Pancreas (tissue), 10 donors: ENCODE results near the gene TSPAN13. TPM values are rescaled to one million over a fixed set of nuclear protein-coding genes. Genes with fewer than 3 reads are reported as not detected.

Experiments used
- ATAC-seq, 4 donors: fragments of 200-7000 bp; cut with Tn5 transposase; one replicate each; pipeline versions ENCODE4 v1.8.0 to v1.9.1; 2020; ENCODE audit warnings: mild to moderate bottlenecking in 4 of 4, moderate library complexity in 4 of 4
- DNase-seq, 6 donors: peaks; one replicate each; pipeline ENCODE4 v3.0.0-alpha.2; 2020
- FAIRE-seq: peaks from 2 replicates; lab custom pipeline; 2012; peaks lifted over from hg19 to GRCh38; lab: Jason Lieb, UNC
- H3K27ac ChIP-seq, 4 donors: fragments of 200-600 bp; sonication (generic); 1 replicate in 3 of 4; 2 replicates in 1 of 4; pipeline versions ENCODE4 v1.5.0 to v1.8.0; 2020
- H3K27me3 ChIP-seq, 4 donors: fragments of 200-600 bp; one replicate each; pipeline ENCODE4 v1.8.0; 2021
- H3K36me3 ChIP-seq, 3 donors: fragments of 200-600 bp; sonication (generic) in 1 of 3; one replicate each; pipeline versions ENCODE4 v1.5.0 to v1.8.0; 2020 to 2021
- H3K4me1 ChIP-seq, 3 donors: fragments of 200-600 bp; one replicate each; pipeline ENCODE4 v1.8.0; 2021
- H3K4me3 ChIP-seq, 4 donors: fragments of 200-600 bp; sonication (generic) in 2 of 4; one replicate each; pipeline versions ENCODE4 v1.5.0 to v1.8.0; 2020 to 2021
- H3K9me3 ChIP-seq, 4 donors: fragments of 200-600 bp; one replicate each; pipeline ENCODE4 v1.8.0; 2021
- CTCF ChIP-seq, 4 donors: fragments of 200-600 bp; sonication (generic) in 3 of 4; IDR thresholded peaks; one replicate each; pipeline versions ENCODE4 v1.5.0 to v1.8.0; 2021; ENCODE audit warnings: antibody characterized with exemption in 4 of 4
- WGBS, 2 donors: extraction: QIAGEN DNeasy Blood & Tissue Kit; methylation state at CpG; one replicate each; pipeline ENCODE4 v1.1.7; 2013; 5-methylcytosine and 5-hydroxymethylcytosine counted together
- intact Hi-C, 3 donors: fragments of 100-400 bp; cut with DNase I; formaldehyde crosslinking; loops; one replicate each; pipeline versions ENCODE4 v1.11.1 to v1.14.2; 2022
- polyA plus RNA-seq, 2 donors: library from polyadenylated mRNA; stranded (reverse); fragments of 200-250 nt; gene quantifications; one replicate each; pipeline ENCODE4 v1.2.3, GENCODE V29; 2013
- total RNA-seq, 6 donors: library from RNA; stranded (reverse); fragmentation: NEBNext Ultra II Directional in 4 of 6; extraction: Animal tissue kit (Norgen Biotek cat#: 25700) in 4 of 6; gene quantifications; one replicate each; pipeline versions ENCODE4 v1.2.1 to v1.2.4, GENCODE V29; 2021 to 2023
- donor health status: healthy with polysubstance abuse.
- donor health status: DM: no; HTN: no; CAD: no; lungs with moderate emphysema.
- donor health status: DM: no; HTN: no; CAD: no.
- donor health status: control.
- donor health status: control.
- donor health status: Bipolar disorder and iron deficiency.
- donor health status: DM: yes; HTN: yes; CAD: no.
- donor health status: DM: no; HTN: no; CAD: no.
- donor health status: DM: no; HTN: no; CAD: no.
- donor health status: DM: yes; HTN: yes; CAD: no.

Gene TSPAN13
- total and polyA plus RNA-seq, 8 donors: 30.7 to 64.9 (median 53.0) TPM

GRCh38 chr7:16730937-16731336, 22.6 kb upstream of the TSPAN13 start:
- WGBS, 2 donors: 89 to 93% methylated on average over 3 of the region's 3 CpGs
- intact Hi-C loops: no loop called here
- Histone ChIP-seq H3K4me3 (no peak overlapping the region), H3K27me3 (no peaks in the 10 kb centered on the region), H3K4me1 (peaks cover 0 to 5% (median 5%) of the 10 kb centered on the region in 3 donors), H3K27ac (no peak overlapping the region), H3K36me3 (no peaks in the 10 kb centered on the region), H3K9me3 (no peaks in the 10 kb centered on the region)
- no peak for TF ChIP-seq CTCF (IDR thresholded peaks at IDR 0.05)
- ATAC-seq (peak in 2 of 4 donors; percentile 30 to 33), DNase-seq (no peak), FAIRE-seq (no peak)

- TF ChIP-seq CTCF (IDR thresholded peaks at IDR 0.05): no peak
- no peaks in the 10 kb centered on the region for H3K36me3 ChIP-seq
- WGBS, 2 donors: 97 to 98% methylated on average over 4 of the region's 4 CpGs
- ATAC-seq (no peak), DNase-seq (no peak), FAIRE-seq (no peak)
- no peaks in the 10 kb centered on the region for H3K9me3 ChIP-seq
- intact Hi-C loops: no loop called here
- no peaks in the 10 kb centered on the region for H3K4me1 ChIP-seq
- no peak overlapping the region for H3K27ac ChIP-seq
- no peak overlapping the region for H3K4me3 ChIP-seq
- H3K27me3 ChIP-seq: no peaks in the 10 kb centered on the region
Measured at GRCh38 chr7:16732828-16733227, 20.7 kb upstream of the TSPAN13 start.

GRCh38 chr7:16734148-16734726, 19.3 kb upstream of the TSPAN13 start:
- Histone ChIP-seq H3K36me3 (no peaks in the 10 kb centered on the region), H3K9me3 (no peaks in the 10 kb centered on the region), H3K4me3 (no peak overlapping the region), H3K27ac (no peak overlapping the region), H3K4me1 (no peaks in the 10 kb centered on the region), H3K27me3 (no peaks in the 10 kb centered on the region)
- no peak for DNase-seq
- ATAC-seq: no peak
- intact Hi-C loops: no loop called here
- no peak for FAIRE-seq
- TF ChIP-seq CTCF (IDR thresholded peaks at IDR 0.05): no peak
- 94% methylated on average over 7 of the region's 7 CpGs for WGBS, 2 donors

GRCh38 chr7:16735020-16735419, 18.5 kb upstream of the TSPAN13 start:
- ATAC-seq (no peak), DNase-seq (no peak), FAIRE-seq (no peak)
- no peaks in the 10 kb centered on the region for H3K27me3 ChIP-seq
- no peak overlapping the region for H3K27ac ChIP-seq
- 77 to 89% methylated on average over 4 of the region's 4 CpGs for WGBS, 2 donors
- intact Hi-C loops: no loop called here
- no peak overlapping the region for H3K4me3 ChIP-seq
- TF ChIP-seq CTCF (IDR thresholded peaks at IDR 0.05): no peak
- H3K4me1 ChIP-seq: no peaks in the 10 kb centered on the region
- no peaks in the 10 kb centered on the region for H3K9me3 ChIP-seq
- H3K36me3 ChIP-seq: no peaks in the 10 kb centered on the region

- no peak for ATAC-seq
- H3K36me3 ChIP-seq: no peaks in the 10 kb centered on the region
- no peak overlapping the region for H3K4me3 ChIP-seq
- DNase-seq: no peak
- 89 to 92% methylated on average over 5 of the region's 5 CpGs for WGBS, 2 donors
- TF ChIP-seq CTCF (IDR thresholded peaks at IDR 0.05): no peak
- intact Hi-C loops: no loop called here
- FAIRE-seq: no peak
- H3K27ac ChIP-seq: no peak overlapping the region
- H3K4me1 ChIP-seq: peaks cover 0 to 6% (median 0%) of the 10 kb centered on the region in 3 donors
- H3K27me3 ChIP-seq: no peaks in the 10 kb centered on the region
- no peaks in the 10 kb centered on the region for H3K9me3 ChIP-seq
Measured at GRCh38 chr7:16738011-16738688, 15.4 kb upstream of the TSPAN13 start.
